HCT116 (cell line): ENCODE data around the gene LRP1B.

Source experiments
- CEBPB ChIP-seq: IDR thresholded peaks from 2 replicates; pipeline ENCODE4 v1.6.1; 2012; ENCODE audit warnings: low read depth
- CTCF ChIP-seq, 3 experiments: fragments of 200-600 bp in 1 of 3; sonication (generic) in 1 of 3; IDR thresholded peaks in 2 of 3; conservative IDR thresholded peaks in 1 of 3; 2 replicates each; pipeline ENCODE4 v1.5.1; 2012 to 2017; ENCODE audit warnings: low read depth in 2 of 3, low read length in 2 of 3, antibody characterized with exemption in 1 of 3, borderline replicate concordance in 1 of 3, control low read depth in 1 of 3, mild to moderate bottlenecking in 1 of 3, mixed read lengths in 1 of 3, mixed run types in 1 of 3, moderate library complexity in 1 of 3; ENCODE audit not compliant: insufficient read depth in 1 of 3
- ZNF274 ChIP-seq: fragments of 200-500 bp; sonication (Bioruptor generic); IDR thresholded peaks from 2 replicates; pipeline ENCODE4 v1.6.1; 2014; ENCODE audit warnings: mild to moderate bottlenecking, low read depth, low read length, inconsistent platforms

GRCh38 chr2:140998577-140998976, 1132.2 kb downstream of the LRP1B start:
- TF ChIP-seq ZNF274 (no peak), CTCF (IDR thresholded peaks at IDR 0.05 in 2 of 3, conservative IDR thresholded peaks at IDR 0.05 in 1 of 3; ENCODE audit: borderline replicate concordance in 1 of 3, insufficient read depth in 1 of 3, low read depth in 2 of 3, low read length in 2 of 3) (no peak), CEBPB (no peak)
